Choroid plexus epithelial cell (primary cell): ENCODE data around the gene TMEM88.

Source experiments
- DNase-seq: peaks from one replicate; pipeline ENCODE4 v3.0.0-alpha.2; 2010; ENCODE audit warnings: low read depth
- H3K4me3 ChIP-seq: 2 replicates; pipeline ENCODE4 v1.5.1; 2011; ENCODE audit warnings: low read depth, mild to moderate bottlenecking, control low read depth, low read length, moderate library complexity
- CTCF ChIP-seq: conservative IDR thresholded peaks from 2 replicates; pipeline ENCODE4 v1.5.1; 2011; ENCODE audit warnings: low read depth, mild to moderate bottlenecking, control low read depth, inconsistent platforms, low read length, moderate library complexity

Gene TMEM88

GRCh38 chr17:7836596-7837407 lies 18.1 kb upstream of the TMEM88 start:
- peak overlapping the region; percentile 79 for H3K4me3 ChIP-seq
- peak; percentile 95 for DNase-seq
- TF ChIP-seq CTCF: no peak

GRCh38 chr17:7837408-7838088 lies 17.3 kb upstream of the TMEM88 start:
- no peak for TF ChIP-seq CTCF
- peak overlapping the region; percentile 79 for H3K4me3 ChIP-seq
- DNase-seq: peak; percentile 11

GRCh38 chr17:7838090-7839075 lies 16.5 kb upstream of the TMEM88 start:
- TF ChIP-seq CTCF: peak; percentile 2
- peak; percentile 79 for DNase-seq
- H3K4me3 ChIP-seq: peak overlapping the region; percentile 53

GRCh38 chr17:7839190-7839875 lies 15.5 kb upstream of the TMEM88 start:
- TF ChIP-seq CTCF: no peak
- DNase-seq: no peak
- peak overlapping the region; percentile 53 for H3K4me3 ChIP-seq

GRCh38 chr17:7839876-7840261 lies 15.0 kb upstream of the TMEM88 start:
- H3K4me3 ChIP-seq: no peak overlapping the region
- peak; percentile 70 for DNase-seq
- TF ChIP-seq CTCF: no peak

GRCh38 chr17:7840441-7840840 lies 14.4 kb upstream of the TMEM88 start:
- DNase-seq: no peak
- TF ChIP-seq CTCF: no peak
- H3K4me3 ChIP-seq: no peak overlapping the region
